GM21737 (cell line): ENCODE data around the gene NFATC2.
"Not testable (repeated sequence)": the region's sequence is repeated elsewhere in the genome, so short reads cannot be mapped to it uniquely, and the experiment has no call there.

Experiments
- ATAC-seq: cut with Tn5 transposase; IDR thresholded peaks from one replicate; pipeline ENCODE4 v1.9.1; 2021; ENCODE audit warnings: mild to moderate bottlenecking, moderate library complexity; ENCODE audit not compliant: unreplicated experiment

Gene NFATC2

DNA sequence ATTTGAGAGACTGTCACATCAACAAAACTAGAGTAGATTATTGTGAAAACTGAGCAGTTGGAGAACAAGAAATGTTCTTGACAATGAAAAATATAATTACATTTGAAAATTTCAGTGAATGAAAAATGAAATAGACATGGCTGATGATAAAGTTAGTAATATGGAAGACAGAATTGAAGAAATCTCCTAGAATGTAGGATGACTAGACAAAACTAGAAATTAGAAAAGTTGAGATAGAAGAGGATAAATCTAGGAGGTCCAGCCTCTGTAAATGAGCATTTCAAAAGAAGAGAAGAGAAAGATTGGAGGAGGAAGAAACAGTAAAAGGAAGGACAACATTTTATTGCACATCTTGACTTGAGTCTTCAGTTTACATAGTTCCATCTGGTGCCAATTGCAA lies 178.7 kb downstream of the NFATC2 start:
- no peak for ATAC-seq

DNA sequence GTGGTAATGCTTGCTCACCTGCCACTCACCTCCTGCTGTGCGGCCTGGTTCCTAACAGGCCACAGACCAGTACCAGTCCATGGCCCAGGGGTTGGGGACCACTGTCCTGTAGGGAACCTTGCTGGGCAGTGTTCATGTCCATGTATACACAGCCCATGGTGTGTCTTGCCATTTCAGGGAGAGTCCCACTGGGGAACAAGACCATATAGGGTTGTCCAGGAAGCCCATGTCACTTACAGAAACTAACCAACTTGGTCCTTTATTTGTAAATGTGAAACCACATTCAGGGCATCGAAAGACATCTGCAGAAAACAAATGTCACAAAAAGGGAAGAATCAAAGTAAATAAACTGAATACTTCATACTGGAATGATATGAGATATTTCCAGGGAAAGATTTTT lies 179.1 kb downstream of the NFATC2 start:
- no peak for ATAC-seq

- no peak for ATAC-seq
These were observed 180.3 kb downstream of the NFATC2 start for GRCh38 chr20:51362254-51362653.

GRCh38 chr20:51361258-51361657 lies 181.3 kb downstream of the NFATC2 start:
- no peak for ATAC-seq

GRCh38 chr20:51360451-51361201 lies 181.9 kb downstream of the NFATC2 start:
- no peak for ATAC-seq

- no peak for ATAC-seq
These were observed 182.6 kb downstream of the NFATC2 start for GRCh38 chr20:51359947-51360346.

DNA sequence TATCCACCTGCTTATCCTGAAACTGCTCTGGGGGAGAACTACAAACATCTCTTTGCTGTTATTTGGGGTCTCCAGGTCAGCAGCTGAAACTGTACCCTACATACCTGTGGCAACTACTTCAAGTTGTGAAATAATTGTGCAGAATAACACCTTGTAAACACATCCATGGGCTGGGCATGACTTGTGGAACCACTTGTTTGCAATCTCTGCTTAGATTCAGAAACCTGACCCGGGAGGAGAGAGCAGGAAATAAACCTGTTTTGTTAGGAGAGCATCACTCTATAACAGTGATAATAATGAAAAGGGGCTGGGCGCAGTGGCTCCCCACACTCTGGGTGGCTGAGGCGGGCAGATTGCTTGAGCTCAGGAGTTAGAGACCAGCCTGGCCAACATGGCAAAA lies 183.1 kb downstream of the NFATC2 start:
- no peak for ATAC-seq

GRCh38 chr20:51358032-51358724 lies 184.3 kb downstream of the NFATC2 start:
- ATAC-seq = no peak

- ATAC-seq = no peak
These were observed 185.0 kb downstream of the NFATC2 start for GRCh38 chr20:51357543-51357942.

GRCh38 chr20:51356871-51357270 lies 185.6 kb downstream of the NFATC2 start:
- ATAC-seq = no peak

- no peak for ATAC-seq
These were observed 187.7 kb downstream of the NFATC2 start for GRCh38 chr20:51354769-51355319.

DNA sequence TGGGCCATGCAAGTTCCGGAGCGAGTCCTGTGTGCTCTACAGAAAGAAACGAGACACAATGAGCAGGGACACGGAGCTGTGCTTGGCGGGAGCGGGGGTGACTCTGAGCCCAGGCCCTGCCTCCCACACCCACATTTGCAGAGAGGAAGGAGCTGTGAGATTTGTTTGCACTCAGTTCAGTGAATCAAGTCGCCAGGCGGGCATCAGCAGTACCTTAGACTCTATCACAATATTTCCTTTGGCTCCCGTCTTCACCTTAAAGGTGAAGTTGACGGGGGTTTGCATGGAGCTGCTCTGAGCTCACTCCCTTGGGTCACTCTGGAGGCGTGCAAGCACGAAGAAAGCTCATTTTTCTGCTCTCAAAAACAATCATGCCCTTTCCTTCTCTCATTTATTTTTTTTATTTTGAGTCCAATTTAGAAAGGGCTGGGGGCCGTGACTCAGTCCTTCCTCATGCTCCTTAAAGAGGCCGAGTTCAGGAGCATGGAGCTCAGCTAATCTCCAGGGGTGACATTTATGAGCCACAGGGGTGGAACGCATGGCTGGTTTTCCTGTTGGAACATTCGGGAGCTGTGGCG lies 188.2 kb downstream of the NFATC2 start:
- ATAC-seq = no peak

- no peak for ATAC-seq
These were observed 189.0 kb downstream of the NFATC2 start for GRCh38 chr20:51353491-51353890.

- ATAC-seq = no peak
These were observed 189.7 kb downstream of the NFATC2 start for GRCh38 chr20:51352791-51353190.

DNA sequence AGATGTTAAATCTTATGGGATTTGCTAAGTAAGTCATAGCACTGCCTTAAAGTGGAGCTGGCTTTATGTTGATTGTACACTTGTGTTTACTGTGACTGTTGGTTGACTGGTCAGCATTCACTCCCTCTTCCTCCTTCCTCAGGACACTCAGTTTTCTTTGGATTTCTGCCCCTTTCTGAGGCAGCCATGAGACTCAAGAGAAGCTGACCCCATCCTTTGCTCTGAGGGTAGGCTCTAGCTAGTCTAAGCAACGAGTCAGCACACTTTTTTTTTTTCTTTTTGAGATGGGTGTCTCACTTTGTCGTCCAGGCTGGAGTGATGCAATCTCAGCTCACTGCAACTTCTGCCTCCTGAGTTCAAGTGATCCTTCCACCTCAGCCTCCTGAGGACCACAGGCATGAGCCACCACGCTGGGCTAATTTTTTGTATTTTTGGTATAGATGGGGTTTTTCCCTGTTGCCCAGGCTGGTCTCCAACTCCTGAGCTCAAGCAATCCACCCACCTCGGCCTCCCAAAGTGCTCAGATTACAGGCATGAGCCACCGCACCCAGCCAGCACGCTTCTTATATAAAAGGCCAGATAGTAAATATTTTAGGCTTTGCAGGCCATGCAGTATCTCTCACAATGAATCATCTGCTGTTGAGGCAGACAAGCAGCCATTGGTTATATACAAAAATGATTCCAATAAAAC lies 191.4 kb downstream of the NFATC2 start:
- ATAC-seq = no peak

DNA sequence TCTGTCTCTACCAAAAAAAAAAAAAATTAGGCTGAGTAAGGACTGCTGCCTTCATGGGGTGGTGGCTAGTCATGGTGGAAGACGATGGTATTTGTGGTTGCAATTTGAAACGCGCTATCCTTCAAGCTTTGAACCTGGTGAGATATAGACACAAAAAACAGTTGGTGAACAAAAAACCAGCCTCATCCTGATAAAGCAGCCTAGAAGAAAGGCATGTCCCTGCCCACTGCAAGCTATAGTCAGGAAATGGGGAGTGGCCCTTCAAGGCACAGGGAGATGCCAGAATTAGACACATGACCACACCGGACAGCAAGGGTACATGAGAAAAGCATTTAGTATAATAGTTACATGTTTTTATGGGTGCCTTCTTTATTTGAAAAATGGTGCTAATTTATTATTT lies 193.6 kb downstream of the NFATC2 start:
- no peak for ATAC-seq

GRCh38 chr20:51347831-51348230 lies 194.7 kb downstream of the NFATC2 start:
- no peak for ATAC-seq

DNA sequence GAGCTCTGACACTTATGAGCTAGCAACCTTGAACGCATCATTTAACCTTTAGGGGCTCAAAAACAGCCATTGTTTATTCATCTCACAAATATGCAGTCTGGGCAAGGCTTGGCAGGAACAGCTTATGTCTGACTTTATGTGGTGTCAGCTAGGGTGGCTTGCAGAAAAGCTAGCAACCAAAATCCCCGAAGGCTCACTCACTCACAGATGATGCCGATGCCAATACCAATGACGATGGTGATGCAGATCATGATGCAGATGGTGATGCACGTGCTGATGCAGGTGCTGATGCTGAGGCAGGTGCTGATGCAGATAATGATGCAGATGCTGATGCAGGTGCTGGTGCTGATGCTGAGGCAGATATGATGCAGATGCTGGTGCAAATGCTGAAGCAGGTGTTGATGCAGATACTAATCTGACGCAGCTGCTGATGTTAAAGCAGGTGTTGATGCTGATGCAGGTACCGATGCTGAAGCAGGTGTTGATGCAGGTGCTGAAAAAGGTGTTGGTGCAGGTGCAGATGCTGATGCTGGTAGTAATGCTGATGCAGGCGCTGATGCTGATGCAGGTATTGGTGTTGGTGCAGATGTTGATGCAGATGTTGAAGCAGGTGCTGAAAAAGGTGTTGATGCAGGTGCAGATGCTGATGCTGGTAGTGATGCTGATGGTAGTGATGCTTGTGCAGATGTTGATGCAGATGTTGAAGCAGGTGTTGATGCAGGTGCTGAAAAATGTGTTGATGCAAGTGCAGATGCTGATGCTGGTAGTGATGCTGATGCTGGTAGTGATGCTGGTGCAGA lies 195.6 kb downstream of the NFATC2 start:
- no peak for ATAC-seq

- no peak for ATAC-seq
These were observed 196.9 kb downstream of the NFATC2 start for GRCh38 chr20:51345601-51346101.

- ATAC-seq = not testable (repeated sequence)
These were observed 198.7 kb downstream of the NFATC2 start for GRCh38 chr20:51343802-51344201.
